BJ (cell line): ENCODE data around the gene KRTAP10-3. TPM values are rescaled to one million over a fixed set of nuclear protein-coding genes. Genes with fewer than 3 reads are reported as not detected.

Experiments used
- CTCF ChIA-PET: fragments of 350-600 bp; formaldehyde crosslinking; extraction: SDS; loops from one replicate; lab custom pipeline; 2021; ENCODE audit warnings: antibody characterized with exemption, inconsistent platforms; lab: Yijun Ruan, JAX
- POLR2A ChIA-PET: fragments of 300-600 bp; sonication (Branson Sonifier 250); formaldehyde crosslinking; extraction: SDS; loops from one replicate; lab custom pipeline; 2021; ENCODE audit warnings: antibody characterized with exemption; lab: Charles Lee
- DNase-seq: peaks from one replicate; pipeline ENCODE4 v3.0.0-alpha.2; 2011; ENCODE audit warnings: low read depth
- H3K27me3 ChIP-seq: 2 replicates; pipeline ENCODE4 v1.6.0; 2011; ENCODE audit warnings: low read length; ENCODE audit not compliant: control insufficient read depth, insufficient read depth
- H3K36me3 ChIP-seq: 2 replicates; pipeline ENCODE4 v1.5.1; 2011; ENCODE audit warnings: low read length; ENCODE audit not compliant: control insufficient read depth, insufficient read depth
- H3K4me3 ChIP-seq: 2 replicates; pipeline ENCODE4 v1.5.1; 2011; ENCODE audit warnings: low read depth, mild to moderate bottlenecking, control low read depth, low read length
- polyA plus RNA-seq: library from polyadenylated mRNA; depleted of rRNA; stranded (reverse); fragments of >200 nt; gene quantifications from 2 replicates; pipeline ENCODE4 v1.2.3, GENCODE V29; 2011
- TF ChIP-seq, protein P1 (sequence below): IDR thresholded peaks from 2 replicates; pipeline ENCODE4 v1.5.1; 2011; ENCODE audit warnings: low read depth, mild to moderate bottlenecking, control low read depth, inconsistent platforms, low read length, moderate library complexity; ENCODE audit not compliant: insufficient read depth

KRTAP10-3 gene
- polyA plus RNA-seq, 1 experiment = not detected

DNA sequence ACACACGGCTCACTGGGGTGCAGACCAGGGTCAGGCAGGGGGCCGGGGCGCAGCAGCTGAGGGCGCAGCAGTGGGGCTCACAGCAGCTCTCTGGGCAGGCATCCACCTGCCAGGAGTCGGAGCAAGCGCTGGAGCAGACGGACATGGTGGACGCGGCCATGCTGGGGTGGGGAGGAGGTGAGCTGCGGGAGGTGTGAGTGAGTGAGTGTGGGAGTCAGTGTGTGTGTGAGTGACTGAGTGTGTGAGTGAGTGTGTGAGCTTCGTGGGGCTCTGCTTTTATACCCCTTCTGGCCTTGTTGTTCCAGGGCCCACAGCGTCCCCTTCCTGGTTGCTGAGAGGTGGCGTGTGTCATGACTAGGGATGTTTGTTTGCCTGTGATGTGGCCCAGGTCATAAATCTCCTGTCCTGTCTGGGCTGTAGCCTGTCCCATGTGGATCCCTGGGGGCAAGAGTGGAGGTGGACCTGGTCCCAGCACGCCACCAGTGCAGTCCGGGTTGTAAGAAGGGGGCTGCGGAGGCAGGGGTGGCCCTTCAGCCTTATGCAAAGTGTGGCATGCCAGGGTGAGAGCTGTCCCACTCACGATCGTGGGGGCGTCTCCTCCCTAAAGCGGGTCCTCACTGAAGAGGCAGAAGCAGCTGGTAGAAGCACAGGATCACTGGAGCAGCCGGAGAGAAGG lies 18.5 kb downstream of the KRTAP10-3 start, which contains the start of gene KRTAP10-1:
Gene KRTAP10-1 (minus strand): TSS at position 205 of the 676 bp plus-strand sequence. CDS start 45 bp downstream, at position 160.
- H3K27me3 ChIP-seq = no peaks in the 10 kb centered on the region
- TF ChIP-seq, protein P1, sequence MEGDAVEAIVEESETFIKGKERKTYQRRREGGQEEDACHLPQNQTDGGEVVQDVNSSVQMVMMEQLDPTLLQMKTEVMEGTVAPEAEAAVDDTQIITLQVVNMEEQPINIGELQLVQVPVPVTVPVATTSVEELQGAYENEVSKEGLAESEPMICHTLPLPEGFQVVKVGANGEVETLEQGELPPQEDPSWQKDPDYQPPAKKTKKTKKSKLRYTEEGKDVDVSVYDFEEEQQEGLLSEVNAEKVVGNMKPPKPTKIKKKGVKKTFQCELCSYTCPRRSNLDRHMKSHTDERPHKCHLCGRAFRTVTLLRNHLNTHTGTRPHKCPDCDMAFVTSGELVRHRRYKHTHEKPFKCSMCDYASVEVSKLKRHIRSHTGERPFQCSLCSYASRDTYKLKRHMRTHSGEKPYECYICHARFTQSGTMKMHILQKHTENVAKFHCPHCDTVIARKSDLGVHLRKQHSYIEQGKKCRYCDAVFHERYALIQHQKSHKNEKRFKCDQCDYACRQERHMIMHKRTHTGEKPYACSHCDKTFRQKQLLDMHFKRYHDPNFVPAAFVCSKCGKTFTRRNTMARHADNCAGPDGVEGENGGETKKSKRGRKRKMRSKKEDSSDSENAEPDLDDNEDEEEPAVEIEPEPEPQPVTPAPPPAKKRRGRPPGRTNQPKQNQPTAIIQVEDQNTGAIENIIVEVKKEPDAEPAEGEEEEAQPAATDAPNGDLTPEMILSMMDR = no peak
- CTCF ChIA-PET = no interaction called here
- no peak for DNase-seq
- POLR2A ChIA-PET = no interaction called here
- H3K4me3 ChIP-seq = no peak within 1 kb of the TSS
- no peaks in the 10 kb centered on the region for H3K36me3 ChIP-seq

DNA sequence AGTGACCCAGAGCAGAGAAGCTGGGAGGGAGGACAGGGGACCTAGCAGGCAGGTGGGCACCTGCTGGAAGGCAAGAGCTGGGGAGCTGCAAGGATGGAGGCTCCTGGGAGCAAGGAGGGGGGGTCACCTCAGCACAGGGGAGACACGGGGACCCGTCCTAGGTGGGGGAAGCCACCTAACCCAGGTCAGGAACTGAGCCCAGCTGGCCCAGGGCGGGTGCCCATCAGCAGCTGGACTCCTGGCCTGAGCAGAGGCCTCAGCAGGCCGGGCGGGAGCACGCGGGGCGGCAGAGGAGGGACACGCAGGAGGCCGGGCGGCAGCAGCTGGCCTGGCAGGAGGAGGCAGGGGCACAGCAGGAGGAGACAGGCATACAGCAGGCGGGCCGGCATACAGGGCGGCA lies 19.5 kb downstream of the KRTAP10-3 start:
- TF ChIP-seq, protein P1 = no peak
- CTCF ChIA-PET = no interaction called here
- no peak overlapping the region for H3K4me3 ChIP-seq
- POLR2A ChIA-PET = no interaction called here
- no peaks in the 10 kb centered on the region for H3K36me3 ChIP-seq
- H3K27me3 ChIP-seq = no peaks in the 10 kb centered on the region
- no peak for DNase-seq

DNA sequence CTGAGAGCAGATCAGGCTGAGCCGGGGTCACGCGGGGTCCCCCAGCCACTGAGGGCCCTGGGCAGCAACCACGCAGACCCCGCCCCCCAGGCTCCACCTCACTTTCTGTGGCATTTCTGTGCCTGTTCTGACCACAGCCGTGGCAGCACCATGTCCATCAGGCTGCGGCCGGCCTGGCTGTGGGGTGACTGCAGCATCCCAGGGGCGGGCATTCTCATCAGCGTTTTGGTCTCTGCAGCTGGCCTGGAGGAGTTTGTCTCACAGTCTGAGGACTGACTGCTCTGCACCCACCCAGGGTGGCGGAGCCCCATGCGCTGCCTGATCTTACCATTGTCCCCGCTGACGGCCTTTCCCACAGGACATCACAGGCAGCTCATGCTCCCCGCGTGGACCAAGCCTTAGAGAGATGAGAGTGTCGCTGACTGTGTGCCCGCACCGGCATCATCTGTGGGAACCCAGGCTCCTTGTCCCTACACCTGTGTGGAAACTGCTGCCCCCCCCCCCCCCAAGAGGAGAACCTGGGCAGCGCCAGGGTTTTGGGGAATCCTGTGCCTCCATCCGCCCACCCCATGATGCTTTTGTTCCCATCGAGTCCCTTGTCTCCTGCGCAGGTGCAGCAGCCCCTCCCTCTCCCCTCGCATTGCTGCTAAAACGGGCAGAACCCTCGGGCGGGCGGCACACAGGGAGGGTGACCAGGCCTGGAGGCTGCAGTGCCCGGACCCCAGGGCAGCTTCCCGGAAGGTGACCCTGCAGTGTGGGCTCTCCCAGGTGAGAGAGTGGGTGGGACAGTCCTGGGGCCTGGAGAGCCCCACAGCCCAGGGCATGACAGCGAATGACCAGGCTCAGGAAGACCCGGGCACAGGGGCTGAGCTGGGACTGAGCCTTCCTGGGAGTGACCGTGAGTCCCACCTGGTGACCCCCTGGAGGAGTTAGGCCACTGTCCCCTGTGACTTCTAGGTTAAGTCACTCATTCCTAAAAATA lies 20.4 kb downstream of the KRTAP10-3 start:
- DNase-seq = no peak
- TF ChIP-seq, protein P1 = no peak
- CTCF ChIA-PET = no interaction called here
- POLR2A ChIA-PET = no interaction called here
- Histone ChIP-seq H3K4me3 (no peak overlapping the region), H3K36me3 (no peaks in the 10 kb centered on the region), H3K27me3 (no peaks in the 10 kb centered on the region)

DNA sequence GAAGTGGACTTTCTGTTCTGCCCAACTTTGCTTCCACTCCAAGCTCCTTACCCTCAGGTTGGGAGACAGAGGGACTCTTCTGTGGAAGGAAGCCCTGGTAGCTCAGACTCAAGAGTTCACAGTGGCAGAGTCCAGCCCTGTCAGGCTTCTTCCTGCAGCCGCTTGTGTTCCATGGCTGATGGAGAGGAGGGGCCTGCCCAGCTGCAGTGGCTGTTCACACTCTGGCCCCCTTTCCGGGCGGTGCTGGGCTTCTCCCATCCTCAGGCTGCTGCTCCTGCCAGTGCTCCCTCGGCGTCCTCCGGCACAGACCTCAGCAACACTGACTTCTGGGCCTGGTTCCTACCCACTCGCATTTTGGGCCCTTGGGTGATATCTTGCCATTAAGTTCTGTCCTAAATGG lies 22.6 kb downstream of the KRTAP10-3 start:
- no peaks in the 10 kb centered on the region for H3K36me3 ChIP-seq
- DNase-seq = no peak
- ChIA-PET CTCF (no interaction called here), POLR2A (no interaction called here)
- no peaks in the 10 kb centered on the region for H3K27me3 ChIP-seq
- TF ChIP-seq, protein P1 = no peak
- no peak overlapping the region for H3K4me3 ChIP-seq

DNA sequence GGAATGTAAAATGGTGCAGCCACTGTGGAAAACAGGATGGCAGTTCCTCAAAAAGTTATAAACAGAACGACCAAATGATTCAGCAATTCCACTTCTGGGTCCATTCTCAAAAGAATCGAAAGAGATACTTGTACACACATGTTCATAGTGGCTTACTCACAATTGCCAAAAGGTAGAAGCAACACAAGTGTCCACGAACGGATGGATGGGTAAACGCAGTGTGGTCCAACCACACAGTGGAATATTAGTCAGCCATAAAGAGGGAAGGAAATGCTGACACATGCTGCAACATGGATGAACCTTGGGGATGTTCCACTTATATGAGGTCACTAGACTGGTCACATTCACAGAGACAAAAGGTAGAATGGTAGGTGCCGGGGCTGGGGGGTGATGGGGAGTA lies 23.9 kb downstream of the KRTAP10-3 start:
- no peaks in the 10 kb centered on the region for H3K36me3 ChIP-seq
- ChIA-PET CTCF (no interaction called here), POLR2A (no interaction called here)
- TF ChIP-seq, protein P1 = no peak
- H3K4me3 ChIP-seq = no peak overlapping the region
- no peaks in the 10 kb centered on the region for H3K27me3 ChIP-seq
- DNase-seq = no peak
